Cardiac septum (tissue), 1 donor: ENCODE measurements around the gene AQP11. TPM values are rescaled to one million over a fixed set of nuclear protein-coding genes. Genes with fewer than 3 reads are reported as not detected.

Experiments used
- DNase-seq: peaks from one replicate; pipeline ENCODE4 v3.0.0-alpha.2; 2020; ENCODE audit warnings: low spot score
- intact Hi-C: fragments of 100-400 bp; cut with DNase I; formaldehyde crosslinking; loops from one replicate; pipeline ENCODE4 v1.14.0; 2022
- total RNA-seq: library from RNA; stranded (reverse); fragmentation: NEBNext Ultra II Directional; extraction: Animal tissue kit (Norgen Biotek cat#: 25700); gene quantifications from one replicate; pipeline ENCODE4 v1.2.1, GENCODE V29; 2021
- donor health status: DM: no; HTN: no; CAD: no.

Gene AQP11
- total RNA-seq, 1 donor from 2014 or later = 0.54 TPM

DNA sequence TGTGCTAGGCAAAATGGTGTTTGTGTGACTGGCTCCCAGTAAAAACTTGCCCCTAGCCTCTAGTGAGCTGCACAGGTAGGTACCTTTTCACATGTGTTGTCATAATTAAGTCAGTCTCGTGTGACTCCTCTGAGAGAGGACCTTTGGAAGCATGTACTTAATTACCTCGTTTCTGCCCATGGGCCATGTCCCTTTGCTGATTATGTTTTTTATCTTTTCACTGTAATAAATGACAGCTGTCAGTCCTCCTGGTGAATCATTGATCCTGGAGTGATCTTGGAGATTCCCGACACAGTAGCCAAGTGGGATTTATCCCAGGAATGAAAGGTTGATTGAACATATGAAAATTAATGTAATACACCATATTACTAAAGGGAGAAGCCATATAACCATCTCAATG is 60.4 kb downstream of the AQP11 start:
- no peak for DNase-seq
- intact Hi-C loops = no loop called here

- intact Hi-C loops = no loop called here
- DNase-seq = no peak
Observed at GRCh38 chr11:77654770-77655434, 65.1 kb downstream of the AQP11 start.

DNA sequence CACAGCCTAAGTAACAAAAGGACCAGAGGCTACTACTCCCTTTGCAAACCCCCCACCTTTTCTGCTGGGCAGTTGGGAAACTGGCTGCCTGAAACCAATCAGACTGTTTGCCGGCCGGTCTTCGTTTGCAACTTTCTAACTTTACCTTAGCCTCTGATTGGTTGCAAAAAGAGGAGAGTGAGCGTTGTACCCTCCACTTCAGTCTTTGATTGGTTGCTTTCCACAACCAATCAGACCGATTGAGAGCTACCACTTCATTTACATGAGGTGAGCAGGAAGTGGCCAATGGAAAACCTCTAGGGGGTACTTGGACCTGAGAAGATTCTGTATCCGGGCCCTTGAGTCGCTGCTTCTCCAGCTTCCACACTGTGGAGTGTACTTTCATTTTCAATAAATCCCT is 66.6 kb downstream of the AQP11 start:
- intact Hi-C loops = no loop called here
- no peak for DNase-seq

- intact Hi-C loops = no loop called here
- no peak for DNase-seq
Observed at GRCh38 chr11:77658213-77659013, 68.7 kb downstream of the AQP11 start.

Other genes with a start within 250 kb of the AQP11 start
- 16.5 TPM for gene PAK1, start 115.9 kb upstream of the AQP11 start, total RNA-seq
- gene CLNS1A, start 47.8 kb downstream of the AQP11 start, total RNA-seq = 71.7 TPM
- gene RSF1, start 230.8 kb downstream of the AQP11 start, total RNA-seq = 52.3 TPM
- gene AAMDC, start 231.2 kb downstream of the AQP11 start, total RNA-seq = 38.5 TPM